Measurements from ENCODE around the gene ZNF219. TPM values are rescaled to one million over a fixed set of nuclear protein-coding genes. Genes with fewer than 3 reads are reported as not detected.

The ZNF219 gene
- total and polyA plus RNA-seq, 2 of the 13 experiments (the other 11 are each of a cell fraction or from before 2014, with no cell fraction given): 34.5 to 36.6 TPM

GRCh38 chr14:21092273-21093011 is 6.0 kb downstream of the ZNF219 start (continued):
- TF ChIP-seq ZNF646 (CRISPR knock-in tag; IDR thresholded peaks at IDR 0.05) (no peak), ZNF253 (CRISPR knock-in tag; IDR thresholded peaks at IDR 0.05; ENCODE audit: borderline replicate concordance) (peak; percentile 39; the same call in 1 of the 2 replicates), SP4 (CRISPR knock-in tag; IDR thresholded peaks at IDR 0.05) (peak; percentile 68; the same call in 1 of the 2 replicates), ZMYM2 (CRISPR knock-in tag; IDR thresholded peaks at IDR 0.05) (no peak), ZNF446 (CRISPR knock-in tag; IDR thresholded peaks at IDR 0.05) (no peak), ZBTB21 (CRISPR knock-in tag; IDR thresholded peaks at IDR 0.05) (0 out of 2 replicates have a peak, but pooled peaks have one; percentile 44), NR2F1 (CRISPR knock-in tag; IDR thresholded peaks at IDR 0.05) (0 out of 4 replicates have a peak, but pooled peaks of 1 of the 2 experiments have one; percentile 9), ZNF720 (CRISPR knock-in tag; IDR thresholded peaks at IDR 0.05) (no peak), ZKSCAN8 (CRISPR knock-in tag; IDR thresholded peaks at IDR 0.05; ENCODE audit: borderline replicate concordance) (peak; percentile 92; the same call in 1 of the 2 replicates), RELA (CRISPR knock-in tag; IDR thresholded peaks at IDR 0.05) (no peak), ZNF224 (CRISPR knock-in tag; IDR thresholded peaks at IDR 0.05) (no peak), HNRNPLL (IDR thresholded peaks at IDR 0.05; ENCODE audit: low read depth, low read length, poor library complexity, severe bottlenecking) (peak; percentile 62), HOXA7 (CRISPR knock-in tag; IDR thresholded peaks at IDR 0.05) (no peak), FOXM1 (CRISPR knock-in tag; IDR thresholded peaks at IDR 0.05) (no peak), ESRRA (CRISPR knock-in tag; IDR thresholded peaks at IDR 0.05; ENCODE audit: low read depth) (no peak), ELF3 (CRISPR knock-in tag; IDR thresholded peaks at IDR 0.05) (peak; percentile 85), ZNF672 (CRISPR knock-in tag; IDR thresholded peaks at IDR 0.05) (no peak), JUND (CRISPR knock-in tag; IDR thresholded peaks at IDR 0.05) (no peak), ETV5 (CRISPR knock-in tag; IDR thresholded peaks at IDR 0.05; ENCODE audit: borderline replicate concordance) (peak; percentile 67; the same call in 1 of the 2 replicates), ONECUT2 (CRISPR knock-in tag; IDR thresholded peaks at IDR 0.05) (no peak), MIER2 (CRISPR knock-in tag; IDR thresholded peaks at IDR 0.05) (peak; percentile 90)
- TF ChIP-seq, protein P1, sequence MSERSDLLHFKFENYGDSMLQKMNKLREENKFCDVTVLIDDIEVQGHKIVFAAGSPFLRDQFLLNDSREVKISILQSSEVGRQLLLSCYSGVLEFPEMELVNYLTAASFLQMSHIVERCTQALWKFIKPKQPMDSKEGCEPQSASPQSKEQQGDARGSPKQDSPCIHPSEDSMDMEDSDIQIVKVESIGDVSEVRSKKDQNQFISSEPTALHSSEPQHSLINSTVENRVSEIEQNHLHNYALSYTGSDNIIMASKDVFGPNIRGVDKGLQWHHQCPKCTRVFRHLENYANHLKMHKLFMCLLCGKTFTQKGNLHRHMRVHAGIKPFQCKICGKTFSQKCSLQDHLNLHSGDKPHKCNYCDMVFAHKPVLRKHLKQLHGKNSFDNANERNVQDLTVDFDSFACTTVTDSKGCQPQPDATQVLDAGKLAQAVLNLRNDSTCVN (CRISPR knock-in tag; IDR thresholded peaks at IDR 0.05; ENCODE audit: borderline replicate concordance): peak; percentile 87
- TF ChIP-seq, protein P2, sequence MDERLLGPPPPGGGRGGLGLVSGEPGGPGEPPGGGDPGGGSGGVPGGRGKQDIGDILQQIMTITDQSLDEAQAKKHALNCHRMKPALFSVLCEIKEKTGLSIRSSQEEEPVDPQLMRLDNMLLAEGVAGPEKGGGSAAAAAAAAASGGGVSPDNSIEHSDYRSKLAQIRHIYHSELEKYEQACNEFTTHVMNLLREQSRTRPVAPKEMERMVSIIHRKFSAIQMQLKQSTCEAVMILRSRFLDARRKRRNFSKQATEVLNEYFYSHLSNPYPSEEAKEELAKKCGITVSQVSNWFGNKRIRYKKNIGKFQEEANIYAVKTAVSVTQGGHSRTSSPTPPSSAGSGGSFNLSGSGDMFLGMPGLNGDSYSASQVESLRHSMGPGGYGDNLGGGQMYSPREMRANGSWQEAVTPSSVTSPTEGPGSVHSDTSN (CRISPR knock-in tag; IDR thresholded peaks at IDR 0.05): no peak

Data from HepG2 (cell line).